Keratinocyte (primary cell): ENCODE results near the gene STEAP2.

Experiments
- CTCF ChIP-seq, 3 experiments: IDR thresholded peaks in 1 of 3; conservative IDR thresholded peaks in 1 of 3; optimal IDR thresholded peaks in 1 of 3; 2 replicates in 2 of 3; 3 replicates in 1 of 3; pipeline versions ENCODE3 to v1.5.1; 2011; ENCODE audit warnings: low read length in 3 of 3, mild to moderate bottlenecking in 3 of 3, moderate library complexity in 2 of 3, control low read depth in 1 of 3, inconsistent platforms in 1 of 3; ENCODE audit not compliant: insufficient read depth in 2 of 3; ENCODE audit errors: extremely low read depth in 1 of 3
- EZH2 ChIP-seq: IDR thresholded peaks from one replicate; pipeline ENCODE4 v1.6.1; 2012; ENCODE audit warnings: inconsistent platforms, mild to moderate bottlenecking, low read length, moderate library complexity

- no peak for TF ChIP-seq CTCF (optimal IDR thresholded peaks at IDR 0.05 in 1 of 3, IDR thresholded peaks at IDR 0.05 in 1 of 3, conservative IDR thresholded peaks at IDR 0.05 in 1 of 3; ENCODE audit: extremely low read depth in 1 of 3, insufficient read depth in 2 of 3, low read length in 3 of 3)
- TF ChIP-seq EZH2 = no peak
Observed at GRCh38 chr7:90222390-90222789, 10.8 kb downstream of the STEAP2 start.
